Fibroblast of lung (primary cell): Measurements from ENCODE around the gene OR2T1. TPM values are rescaled to one million over a fixed set of nuclear protein-coding genes. Genes with fewer than 3 reads are reported as not detected.

Source experiments
- DNase-seq, 2 donors: peaks; one replicate each; pipeline versions ENCODE4 v3.0.0 to v3.0.0-alpha.2; 2010; ENCODE audit warnings: low read depth in 2 of 2
- H2AFZ ChIP-seq: 2 replicates; pipeline ENCODE4 v1.5.1; 2012; ENCODE audit warnings: low read length, control low read depth, inconsistent platforms
- H3K27ac ChIP-seq: 2 replicates; pipeline ENCODE4 v1.5.1; 2011; ENCODE audit warnings: low read length, control low read depth; ENCODE audit not compliant: insufficient read depth
- H3K27me3 ChIP-seq: 2 replicates; pipeline ENCODE4 v1.5.1; 2011; ENCODE audit warnings: mild to moderate bottlenecking, low read length; ENCODE audit not compliant: control insufficient read depth, insufficient read depth
- H3K36me3 ChIP-seq: 2 replicates; pipeline ENCODE4 v1.5.1; 2011; ENCODE audit warnings: low read length; ENCODE audit not compliant: control insufficient read depth, insufficient read depth
- H3K4me1 ChIP-seq: 2 replicates; pipeline ENCODE4 v1.5.1; 2011; ENCODE audit warnings: low read length; ENCODE audit not compliant: control insufficient read depth, insufficient read depth; ENCODE audit errors: extremely low read depth
- H3K4me2 ChIP-seq: 2 replicates; pipeline ENCODE4 v1.5.1; 2011; ENCODE audit warnings: low read length, control low read depth; ENCODE audit not compliant: insufficient read depth; ENCODE audit errors: extremely low read depth
- H3K4me3 ChIP-seq, 4 experiments: fragments of 200-600 bp in 1 of 4; sonication (generic) in 1 of 4; replicated peaks in 1 of 4; 2 replicates each; pipeline ENCODE4 v1.5.1; 2011 to 2016; ENCODE audit warnings: low read length in 4 of 4, low read depth in 3 of 4, mild to moderate bottlenecking in 3 of 4, control low read depth in 2 of 4, inconsistent platforms in 1 of 4, mixed read lengths in 1 of 4; ENCODE audit not compliant: insufficient read depth in 1 of 4; ENCODE audit errors: control extremely low read depth in 1 of 4
- H3K79me2 ChIP-seq: 2 replicates; pipeline ENCODE4 v1.5.1; 2012; ENCODE audit warnings: mild to moderate bottlenecking, low read length, inconsistent platforms; ENCODE audit not compliant: control insufficient read depth, insufficient read depth
- H3K9ac ChIP-seq: 2 replicates; pipeline ENCODE4 v1.5.1; 2011; ENCODE audit warnings: mild to moderate bottlenecking, low read length, control low read depth; ENCODE audit not compliant: insufficient read depth
- H3K9me3 ChIP-seq: 2 replicates; pipeline ENCODE4 v1.5.1; 2012; ENCODE audit warnings: low read depth, low read length; ENCODE audit not compliant: control insufficient read depth, insufficient read depth
- H4K20me1 ChIP-seq: 2 replicates; pipeline ENCODE4 v1.5.1; 2011; ENCODE audit warnings: low read length; ENCODE audit not compliant: control insufficient read depth, insufficient read depth; ENCODE audit errors: extremely low read depth
- EZH2 ChIP-seq: IDR thresholded peaks from 2 replicates; pipeline ENCODE4 v1.5.1; 2012; ENCODE audit warnings: low read length, control low read depth, mild to moderate bottlenecking; ENCODE audit errors: missing control alignments
- polyA plus RNA-seq, 2 donors: library from polyadenylated mRNA; depleted of rRNA in 1 of 2; stranded (reverse) in 1 of 2; unstranded in 1 of 2; fragments of >200 nt; gene quantifications; 2 replicates each; pipeline ENCODE4 v1.2.1, GENCODE V29; 2011 to 2012; ENCODE audit warnings: missing spikeins in 1 of 2
- total RNA-seq: library from RNA; depleted of rRNA; stranded (reverse); fragments of >200 nt; gene quantifications from 2 replicates; pipeline ENCODE4 v1.2.1, GENCODE V29; 2014
- TF ChIP-seq, protein P1 (sequence below), 2 donors: IDR thresholded peaks in 1 of 2; conservative IDR thresholded peaks in 1 of 2; 1 replicate in 1 of 2; 2 replicates in 1 of 2; pipeline ENCODE4 v1.5.1; 2011 to 2012; ENCODE audit warnings: low read length in 2 of 2, control low read depth in 1 of 2, inconsistent platforms in 1 of 2, low read depth in 1 of 2, mild to moderate bottlenecking in 1 of 2

The OR2T1 gene
- total and polyA plus RNA-seq, 2 donors (not counting 1 experiment from before 2014, with no cell fraction given) = not detected

DNA sequence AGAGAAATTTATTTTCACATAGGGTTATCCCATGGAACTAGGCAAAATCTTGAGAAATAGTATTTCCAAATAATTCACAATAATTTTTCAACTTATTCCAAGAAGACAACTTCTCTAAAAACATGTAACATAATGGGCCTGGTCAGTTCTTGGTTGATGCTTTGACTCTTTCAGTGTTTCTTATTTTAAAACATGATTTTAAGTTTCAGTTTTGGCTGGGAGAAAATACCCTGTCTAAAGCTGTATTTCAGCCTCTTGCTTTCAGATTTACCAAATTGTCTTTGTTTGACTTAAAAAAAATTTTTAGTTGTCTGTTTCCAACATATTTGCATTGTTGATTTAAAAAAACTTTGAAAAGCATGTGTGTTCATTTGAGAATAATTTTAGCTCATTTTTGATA, 36.2 kb upstream of the OR2T1 start:
- no peaks in the 10 kb centered on the region for H3K9me3 ChIP-seq
- no peaks in the 10 kb centered on the region for H3K36me3 ChIP-seq
- TF ChIP-seq, protein P1, sequence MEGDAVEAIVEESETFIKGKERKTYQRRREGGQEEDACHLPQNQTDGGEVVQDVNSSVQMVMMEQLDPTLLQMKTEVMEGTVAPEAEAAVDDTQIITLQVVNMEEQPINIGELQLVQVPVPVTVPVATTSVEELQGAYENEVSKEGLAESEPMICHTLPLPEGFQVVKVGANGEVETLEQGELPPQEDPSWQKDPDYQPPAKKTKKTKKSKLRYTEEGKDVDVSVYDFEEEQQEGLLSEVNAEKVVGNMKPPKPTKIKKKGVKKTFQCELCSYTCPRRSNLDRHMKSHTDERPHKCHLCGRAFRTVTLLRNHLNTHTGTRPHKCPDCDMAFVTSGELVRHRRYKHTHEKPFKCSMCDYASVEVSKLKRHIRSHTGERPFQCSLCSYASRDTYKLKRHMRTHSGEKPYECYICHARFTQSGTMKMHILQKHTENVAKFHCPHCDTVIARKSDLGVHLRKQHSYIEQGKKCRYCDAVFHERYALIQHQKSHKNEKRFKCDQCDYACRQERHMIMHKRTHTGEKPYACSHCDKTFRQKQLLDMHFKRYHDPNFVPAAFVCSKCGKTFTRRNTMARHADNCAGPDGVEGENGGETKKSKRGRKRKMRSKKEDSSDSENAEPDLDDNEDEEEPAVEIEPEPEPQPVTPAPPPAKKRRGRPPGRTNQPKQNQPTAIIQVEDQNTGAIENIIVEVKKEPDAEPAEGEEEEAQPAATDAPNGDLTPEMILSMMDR (conservative IDR thresholded peaks at IDR 0.05 in 1 of 2, IDR thresholded peaks at IDR 0.05 in 1 of 2; ENCODE audit: low read depth in 1 of 2, low read length in 2 of 2) = no peak
- no peak for TF ChIP-seq EZH2
- H3K4me1 ChIP-seq = no peaks in the 10 kb centered on the region
- DNase-seq = no peak
- H3K27me3 ChIP-seq = no peaks in the 10 kb centered on the region
- no peak overlapping the region for H3K4me2 ChIP-seq
- no peak overlapping the region for H2AFZ ChIP-seq
- H4K20me1 ChIP-seq = no peaks in the 10 kb centered on the region
- H3K9ac ChIP-seq = no peak overlapping the region
- no peak overlapping the region for H3K27ac ChIP-seq
- H3K79me2 ChIP-seq = no peaks in the 10 kb centered on the region
- H3K4me3 ChIP-seq = no peak overlapping the region

DNA sequence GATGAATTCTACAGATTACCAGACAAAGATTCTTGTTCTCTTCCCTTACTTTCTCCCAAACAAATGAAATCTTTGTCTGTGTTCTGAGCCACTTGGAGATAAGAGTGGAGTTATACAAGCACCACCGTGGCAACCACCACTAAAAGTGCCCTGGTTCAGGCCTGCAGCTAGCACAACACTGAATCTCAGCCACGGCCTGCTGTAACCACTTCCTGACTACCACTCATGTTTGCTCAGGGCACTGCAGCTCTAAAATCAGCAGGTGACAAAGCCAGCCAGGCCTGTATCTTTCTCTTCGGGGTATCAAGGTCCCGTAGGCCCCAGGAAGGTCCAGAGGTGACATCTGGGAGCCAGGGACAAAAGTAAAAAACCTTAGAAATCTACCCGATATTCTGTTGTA, 30.5 kb upstream of the OR2T1 start:
- Histone ChIP-seq H3K4me2 (no peak overlapping the region), H2AFZ (no peak overlapping the region), H4K20me1 (no peaks in the 10 kb centered on the region), H3K9ac (no peak overlapping the region), H3K4me1 (no peaks in the 10 kb centered on the region), H3K27ac (no peak overlapping the region), H3K27me3 (no peaks in the 10 kb centered on the region), H3K4me3 (no peak overlapping the region), H3K79me2 (no peaks in the 10 kb centered on the region), H3K9me3 (no peaks in the 10 kb centered on the region), H3K36me3 (no peaks in the 10 kb centered on the region)
- no peak for DNase-seq
- TF ChIP-seq, protein P1 (conservative IDR thresholded peaks at IDR 0.05 in 1 of 2, IDR thresholded peaks at IDR 0.05 in 1 of 2; ENCODE audit: low read depth in 1 of 2, low read length in 2 of 2) = no peak
- no peak for TF ChIP-seq EZH2

DNA sequence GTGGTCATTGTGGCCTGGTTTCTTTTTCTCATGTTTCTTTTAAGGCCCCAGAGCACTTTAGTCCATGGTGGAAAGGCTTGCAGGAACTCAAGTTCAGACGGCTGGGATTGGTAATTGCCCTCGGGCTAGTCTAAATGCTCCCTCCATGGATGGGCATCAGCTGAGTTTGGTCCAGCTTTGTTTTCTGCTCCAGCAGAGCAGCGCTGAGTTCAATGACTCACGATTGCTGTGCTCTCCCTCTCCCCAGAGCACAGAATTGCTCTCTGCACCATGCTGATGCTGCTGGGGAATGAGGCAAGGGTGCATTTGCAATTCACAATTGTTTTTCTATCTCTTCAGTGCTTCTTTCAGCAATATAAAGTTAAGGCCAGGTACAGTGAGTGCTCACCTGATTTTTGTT, 29.1 kb upstream of the OR2T1 start:
- H3K27me3 ChIP-seq = no peaks in the 10 kb centered on the region
- H3K9me3 ChIP-seq = no peaks in the 10 kb centered on the region
- no peaks in the 10 kb centered on the region for H3K79me2 ChIP-seq
- no peak for TF ChIP-seq EZH2
- TF ChIP-seq, protein P1 (conservative IDR thresholded peaks at IDR 0.05 in 1 of 2, IDR thresholded peaks at IDR 0.05 in 1 of 2; ENCODE audit: low read depth in 1 of 2, low read length in 2 of 2) = no peak
- H3K4me2 ChIP-seq = no peak overlapping the region
- no peak for DNase-seq
- H3K9ac ChIP-seq = no peak overlapping the region
- no peaks in the 10 kb centered on the region for H3K4me1 ChIP-seq
- H3K27ac ChIP-seq = no peak overlapping the region
- H3K4me3 ChIP-seq = no peak overlapping the region
- no peaks in the 10 kb centered on the region for H3K36me3 ChIP-seq
- no peak overlapping the region for H2AFZ ChIP-seq
- no peaks in the 10 kb centered on the region for H4K20me1 ChIP-seq
